NT2/D1 (cell line): ENCODE results near the gene PPM1B.

Experiments
- YY1 ChIP-seq: IDR thresholded peaks from 2 replicates; pipeline ENCODE4 v1.6.1; 2011; ENCODE audit not compliant: insufficient read length, insufficient read depth
- ZNF274 ChIP-seq: IDR thresholded peaks from 2 replicates; pipeline ENCODE4 v1.6.1; 2011; ENCODE audit warnings: mild to moderate bottlenecking, low read depth, low read length

- TF ChIP-seq YY1 (no peak), ZNF274 (no peak)
Observed at GRCh38 chr2:44246436-44246835, 77.8 kb downstream of the PPM1B start.
